ENCODE data around the gene GIMAP5. TPM values are rescaled to one million over a fixed set of nuclear protein-coding genes. Genes with fewer than 3 reads are reported as not detected.

Gene GIMAP5
- total and polyA plus RNA-seq, 2 of the 13 experiments (the other 11 are each of a cell fraction or from before 2014, with no cell fraction given): not detected

- in situ Hi-C loops (cut with HindIII; ENCODE audit: extremely low pct_ligation_motif_present, low pct_unique_long_range_greater_than_20kb): loop anchor here (25.0 kb wide), 1 partner anchor 466 kb away; no protein-coding TSS in a partner anchor
- FAIRE-seq: no peak
These were observed 16.0 kb downstream of the GIMAP5 start for GRCh38 chr7:150753239-150753638.

GRCh38 chr7:150753826-150754603, 16.8 kb downstream of the GIMAP5 start:
- ATAC-seq: peak; percentile 70
- H3K9ac ChIP-seq (ENCODE audit: insufficient read depth, low read depth, low read length): no peak overlapping the region
- WGBS (ENCODE audit: low lambda C conversion rate): 2% methylated on average over 3 of the region's 3 CpGs
- in situ Hi-C loops (cut with HindIII; ENCODE audit: extremely low pct_ligation_motif_present, low pct_unique_long_range_greater_than_20kb) (loop anchor here (25.0 kb wide), 1 partner anchor 467 kb away; no protein-coding TSS in a partner anchor), intact Hi-C loops (cut with micrococcal nuclease; ENCODE audit: unreplicated experiment) (loop anchor here (5.0 kb wide), 1 partner anchor 467 kb away; no protein-coding TSS in a partner anchor)
- ChIA-PET CTCF (ENCODE audit: low intra/inter-chr PET ratio, low total read pairs) (interaction anchor here (2.1 kb wide), 1 partner anchor 305 kb away, joined by 9 read pairs; no protein-coding TSS in a partner anchor), POLR2A (no interaction called here)
- H3K27me3 ChIP-seq (ENCODE audit: control insufficient read depth in 1 of 2, insufficient read depth in 2 of 2, low read length in 2 of 2): no peaks in the 10 kb centered on the region; a peak in 1 of 5 replicates
- no peak overlapping the region for H3K27ac ChIP-seq (ENCODE audit: extremely low read length, insufficient read depth, low read length)
- no TSS peak for BruUV-seq (replicated peaks)
- no peaks in the 10 kb centered on the region for H3K9me3 ChIP-seq (ENCODE audit: low read length)
- DNase-seq (ENCODE audit: low spot score): peak; percentile 16
- FAIRE-seq: no peak
- H2AFZ ChIP-seq (ENCODE audit: low read length): no peak overlapping the region
- H3K36me3 ChIP-seq (replicated peaks in 1 of 2; ENCODE audit: control insufficient read depth in 1 of 2, insufficient read depth in 2 of 2, low read length in 2 of 2): no peaks in the 10 kb centered on the region
- H4K20me1 ChIP-seq (ENCODE audit: insufficient read depth, low read length): no peaks in the 10 kb centered on the region
- H3K4me1 ChIP-seq (ENCODE audit: insufficient read depth, low read length): no peaks in the 10 kb centered on the region
- no peaks in the 10 kb centered on the region for H3K79me2 ChIP-seq (ENCODE audit: insufficient read depth, low read length)
- TF ChIP-seq SMC3 (IDR thresholded peaks at IDR 0.05; ENCODE audit: low read length) (0 out of 2 replicates have a peak, but pooled peaks have one; percentile 17), CTCF (CRISPR knock-in tag; IDR thresholded peaks at IDR 0.05) (peak; percentile 50), U2AF2 (IDR thresholded peaks at IDR 0.05; ENCODE audit: low read depth, low read length) (peak; percentile 68; the same call in 1 of the 2 replicates), TBX3 (IDR thresholded peaks at IDR 0.05; ENCODE audit: borderline replicate concordance) (no peak), STAG1 (CRISPR knock-in tag; IDR thresholded peaks at IDR 0.05) (peak; percentile 49)
- TF ChIP-seq, protein P1, sequence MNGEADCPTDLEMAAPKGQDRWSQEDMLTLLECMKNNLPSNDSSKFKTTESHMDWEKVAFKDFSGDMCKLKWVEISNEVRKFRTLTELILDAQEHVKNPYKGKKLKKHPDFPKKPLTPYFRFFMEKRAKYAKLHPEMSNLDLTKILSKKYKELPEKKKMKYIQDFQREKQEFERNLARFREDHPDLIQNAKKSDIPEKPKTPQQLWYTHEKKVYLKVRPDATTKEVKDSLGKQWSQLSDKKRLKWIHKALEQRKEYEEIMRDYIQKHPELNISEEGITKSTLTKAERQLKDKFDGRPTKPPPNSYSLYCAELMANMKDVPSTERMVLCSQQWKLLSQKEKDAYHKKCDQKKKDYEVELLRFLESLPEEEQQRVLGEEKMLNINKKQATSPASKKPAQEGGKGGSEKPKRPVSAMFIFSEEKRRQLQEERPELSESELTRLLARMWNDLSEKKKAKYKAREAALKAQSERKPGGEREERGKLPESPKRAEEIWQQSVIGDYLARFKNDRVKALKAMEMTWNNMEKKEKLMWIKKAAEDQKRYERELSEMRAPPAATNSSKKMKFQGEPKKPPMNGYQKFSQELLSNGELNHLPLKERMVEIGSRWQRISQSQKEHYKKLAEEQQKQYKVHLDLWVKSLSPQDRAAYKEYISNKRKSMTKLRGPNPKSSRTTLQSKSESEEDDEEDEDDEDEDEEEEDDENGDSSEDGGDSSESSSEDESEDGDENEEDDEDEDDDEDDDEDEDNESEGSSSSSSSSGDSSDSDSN (CRISPR knock-in tag; IDR thresholded peaks at IDR 0.05): no peak
- no peak overlapping the region for H3K4me3 ChIP-seq (replicated peaks in 1 of 3; ENCODE audit: insufficient read depth in 1 of 3, low read depth in 2 of 3, low read length in 3 of 3)
- no peak overlapping the region for H3K4me2 ChIP-seq (ENCODE audit: low read depth, low read length)

More at GRCh38 chr7:150753239-150753638, 16.0 kb downstream of the GIMAP5 start:
- Histone ChIP-seq H3K4me3 (replicated peaks in 1 of 3; ENCODE audit: insufficient read depth in 1 of 3, low read depth in 2 of 3, low read length in 3 of 3) (no peak overlapping the region), H4K20me1 (ENCODE audit: insufficient read depth, low read length) (no peaks in the 10 kb centered on the region), H2AFZ (ENCODE audit: low read length) (no peak overlapping the region), H3K9ac (ENCODE audit: insufficient read depth, low read depth, low read length) (no peak overlapping the region), H3K4me1 (ENCODE audit: insufficient read depth, low read length) (no peaks in the 10 kb centered on the region), H3K4me2 (ENCODE audit: low read depth, low read length) (no peak overlapping the region), H3K27me3 (ENCODE audit: control insufficient read depth in 1 of 2, insufficient read depth in 2 of 2, low read length in 2 of 2) (peaks cover 0 to 4% of the 10 kb centered on the region in 2 experiments; a peak in 1 of 5 replicates), H3K9me3 (ENCODE audit: low read length) (no peaks in the 10 kb centered on the region), H3K36me3 (replicated peaks in 1 of 2; ENCODE audit: control insufficient read depth in 1 of 2, insufficient read depth in 2 of 2, low read length in 2 of 2) (no peaks in the 10 kb centered on the region), H3K79me2 (ENCODE audit: insufficient read depth, low read length) (no peaks in the 10 kb centered on the region), H3K27ac (ENCODE audit: extremely low read length, insufficient read depth, low read length) (no peak overlapping the region)
- no peak for TF ChIP-seq ZNF264 (CRISPR knock-in tag; IDR thresholded peaks at IDR 0.05)
- TF ChIP-seq IRX3 (CRISPR knock-in tag; IDR thresholded peaks at IDR 0.05; ENCODE audit: borderline replicate concordance, low read depth): no peak
- TF ChIP-seq NFATC3 (CRISPR knock-in tag; IDR thresholded peaks at IDR 0.05): no peak
- CTCF ChIA-PET (ENCODE audit: low intra/inter-chr PET ratio, low total read pairs): interaction anchor here (2.1 kb wide), 1 partner anchor 305 kb away, joined by 9 read pairs; no protein-coding TSS in a partner anchor
- DNase-seq (ENCODE audit: low spot score): no peak
- ATAC-seq: no peak
- no TSS peak for BruUV-seq (replicated peaks)
- POLR2A ChIA-PET: no interaction called here
- intact Hi-C loops (cut with micrococcal nuclease; ENCODE audit: unreplicated experiment): loop anchor here (5.0 kb wide), 1 partner anchor 466 kb away; no protein-coding TSS in a partner anchor
- 42% methylated on average over 6 of the region's 6 CpGs for WGBS (ENCODE audit: low lambda C conversion rate)
